Measurements from ENCODE around the gene BRIP1.

- TF ChIP-seq CTCF (IDR thresholded peaks at IDR 0.05; ENCODE audit: insufficient read depth, low read depth, low read length) (no peak), EZH2 (IDR thresholded peaks at IDR 0.05; ENCODE audit: insufficient read depth, low read length) (no peak)
Measured at GRCh38 chr17:61722398-61722797, 140.9 kb downstream of the BRIP1 start.
